ENCODE data around the gene MTG2. TPM values are rescaled to one million over a fixed set of nuclear protein-coding genes. Genes with fewer than 3 reads are reported as not detected.
"Not testable (repeated sequence)": the region's sequence is repeated elsewhere in the genome, so short reads cannot be mapped to it uniquely, and the experiment has no call there.

The MTG2 gene
- total and polyA plus RNA-seq, 2 experiments from 2014 or later = 20.4 to 32.9 TPM

DNA sequence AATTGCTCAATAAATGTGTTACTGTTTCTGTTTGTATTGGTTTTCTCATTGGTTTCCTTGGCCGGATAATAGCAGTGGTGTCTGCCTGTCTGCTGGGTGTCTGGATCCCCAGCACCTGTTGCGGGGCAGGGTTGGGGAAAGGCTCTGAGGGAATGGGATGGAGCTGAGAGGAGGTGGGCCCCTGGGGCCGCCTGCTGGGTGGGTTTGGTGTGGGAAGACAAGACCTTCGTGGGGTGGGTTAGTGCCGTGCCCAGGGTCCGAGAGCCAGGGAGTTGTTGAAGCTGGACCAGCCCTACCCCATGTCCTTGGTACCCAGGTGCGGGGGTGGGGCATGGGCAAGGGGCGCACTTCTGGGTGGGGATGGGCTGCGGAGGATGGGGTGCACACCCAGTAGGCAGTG lies 35.3 kb upstream of the MTG2 start:
- TF ChIP-seq, protein P1, sequence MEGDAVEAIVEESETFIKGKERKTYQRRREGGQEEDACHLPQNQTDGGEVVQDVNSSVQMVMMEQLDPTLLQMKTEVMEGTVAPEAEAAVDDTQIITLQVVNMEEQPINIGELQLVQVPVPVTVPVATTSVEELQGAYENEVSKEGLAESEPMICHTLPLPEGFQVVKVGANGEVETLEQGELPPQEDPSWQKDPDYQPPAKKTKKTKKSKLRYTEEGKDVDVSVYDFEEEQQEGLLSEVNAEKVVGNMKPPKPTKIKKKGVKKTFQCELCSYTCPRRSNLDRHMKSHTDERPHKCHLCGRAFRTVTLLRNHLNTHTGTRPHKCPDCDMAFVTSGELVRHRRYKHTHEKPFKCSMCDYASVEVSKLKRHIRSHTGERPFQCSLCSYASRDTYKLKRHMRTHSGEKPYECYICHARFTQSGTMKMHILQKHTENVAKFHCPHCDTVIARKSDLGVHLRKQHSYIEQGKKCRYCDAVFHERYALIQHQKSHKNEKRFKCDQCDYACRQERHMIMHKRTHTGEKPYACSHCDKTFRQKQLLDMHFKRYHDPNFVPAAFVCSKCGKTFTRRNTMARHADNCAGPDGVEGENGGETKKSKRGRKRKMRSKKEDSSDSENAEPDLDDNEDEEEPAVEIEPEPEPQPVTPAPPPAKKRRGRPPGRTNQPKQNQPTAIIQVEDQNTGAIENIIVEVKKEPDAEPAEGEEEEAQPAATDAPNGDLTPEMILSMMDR (IDR thresholded peaks at IDR 0.05; ENCODE audit: low read depth, low read length) = no peak
- no peak overlapping the region for H3K4me3 ChIP-seq
- DNase-seq (ENCODE audit: low read depth in 1 of 2, low spot score in 1 of 2) = no peak
- H3K27ac ChIP-seq = no peak overlapping the region
- peaks cover 14% of the 10 kb centered on the region for H3K4me1 ChIP-seq (ENCODE audit: low read depth)
- H3K36me3 ChIP-seq = no peaks in the 10 kb centered on the region
- no peaks in the 10 kb centered on the region for H3K27me3 ChIP-seq
- H3K9me3 ChIP-seq (ENCODE audit: low read depth) = no peaks in the 10 kb centered on the region

DNA sequence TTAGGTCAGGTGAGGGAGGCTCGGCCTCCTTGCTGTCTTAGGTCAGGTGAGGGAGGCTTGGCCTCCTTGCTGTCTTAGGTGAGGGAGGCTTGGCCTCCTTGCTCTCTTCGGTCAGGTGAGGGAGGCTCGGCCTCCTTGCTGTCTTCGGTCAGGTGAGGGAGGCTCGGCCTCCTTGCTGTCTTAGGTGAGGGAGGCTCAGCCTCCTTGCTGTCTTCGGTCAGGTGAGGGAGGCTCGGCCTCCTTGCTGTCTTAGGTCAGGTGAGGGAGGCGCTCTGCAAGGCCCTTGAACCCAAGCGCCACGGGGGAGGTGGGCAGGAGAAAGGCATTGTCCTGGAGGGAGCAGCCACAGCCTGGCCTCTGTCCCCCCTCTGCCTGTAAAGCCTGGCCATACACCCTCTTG lies 34.4 kb upstream of the MTG2 start:
- H3K4me3 ChIP-seq; DNase-seq (ENCODE audit: low read depth in 1 of 2, low spot score in 1 of 2); H3K9me3 ChIP-seq (ENCODE audit: low read depth); H3K36me3 ChIP-seq; H3K27me3 ChIP-seq: not testable (repeated sequence)
- Histone ChIP-seq H3K4me1 (ENCODE audit: low read depth) (peaks cover 14% of the 10 kb centered on the region), H3K27ac (peak overlapping the region; percentile 54)

DNA sequence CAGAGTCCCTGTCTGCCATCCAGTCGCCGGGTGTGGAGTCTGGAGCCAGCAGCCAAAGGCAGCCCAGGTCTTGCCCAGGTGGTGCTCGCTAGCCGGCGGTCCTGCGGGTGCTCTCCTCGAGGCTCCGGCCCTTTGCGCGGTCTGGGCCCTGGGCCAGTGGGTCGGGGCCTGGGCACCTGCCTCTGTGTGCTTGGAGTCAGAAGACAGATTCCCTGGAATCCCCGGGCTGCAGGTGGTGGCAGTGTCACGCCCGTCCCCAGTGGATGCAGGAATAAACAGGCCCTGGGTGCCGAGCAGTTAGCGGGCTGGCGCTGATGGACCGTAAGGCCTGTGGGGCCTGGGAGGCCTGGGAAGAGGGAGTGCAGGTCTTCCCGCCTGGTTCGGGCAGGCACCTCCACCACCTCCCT lies 33.9 kb upstream of the MTG2 start:
- Histone ChIP-seq H3K9me3 (ENCODE audit: low read depth) (no peaks in the 10 kb centered on the region), H3K27me3 (no peaks in the 10 kb centered on the region), H3K27ac (peak overlapping the region; percentile 54), H3K4me3 (no peak overlapping the region), H3K4me1 (ENCODE audit: low read depth) (peaks cover 14% of the 10 kb centered on the region), H3K36me3 (no peaks in the 10 kb centered on the region)
- TF ChIP-seq, protein P1 (IDR thresholded peaks at IDR 0.05; ENCODE audit: low read depth, low read length) = no peak
- no peak for DNase-seq (ENCODE audit: low read depth in 1 of 2, low spot score in 1 of 2)

DNA sequence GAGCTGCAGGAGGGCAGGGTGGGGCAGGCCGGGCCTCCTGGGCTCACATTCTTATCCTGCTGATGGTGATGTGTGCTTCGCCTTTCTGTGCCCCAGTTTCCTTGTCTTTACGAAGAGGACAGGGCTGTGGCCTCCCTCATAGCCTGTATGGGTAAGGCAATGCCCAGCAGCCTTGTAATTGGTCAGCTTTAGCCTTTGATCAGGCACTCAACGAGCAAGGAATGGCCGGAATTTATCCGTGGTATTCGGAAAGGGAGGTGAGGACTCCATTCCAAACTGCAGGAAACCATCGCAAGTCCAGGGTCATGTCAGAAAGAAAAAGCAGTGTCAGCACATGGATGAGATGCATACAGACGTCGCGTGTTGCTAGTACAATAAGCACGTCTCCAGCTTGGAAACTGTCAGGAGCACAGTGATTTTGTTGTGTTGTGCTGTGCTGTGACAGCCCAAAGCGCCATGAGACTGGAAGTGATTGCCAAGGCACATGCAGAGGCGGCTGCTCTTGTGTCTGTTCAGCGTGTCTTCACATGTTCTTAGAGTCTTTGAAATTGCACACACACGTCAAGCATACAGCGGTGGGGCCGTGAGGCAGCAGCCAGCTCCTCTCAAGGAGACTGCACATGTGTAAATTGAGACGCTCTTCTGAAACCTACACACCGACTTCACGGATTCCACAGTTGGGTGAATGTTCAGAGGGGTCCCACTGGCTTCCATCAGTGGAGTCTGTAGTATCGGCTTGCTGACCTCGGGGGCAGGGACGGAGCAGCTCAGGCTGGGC lies 33.1 kb upstream of the MTG2 start:
- TF ChIP-seq, protein P1 (IDR thresholded peaks at IDR 0.05; ENCODE audit: low read depth, low read length) = no peak
- H3K27ac ChIP-seq = peak overlapping the region; percentile 54
- peaks cover 3% of the 10 kb centered on the region for H3K36me3 ChIP-seq
- peaks cover 11% of the 10 kb centered on the region for H3K4me1 ChIP-seq (ENCODE audit: low read depth)
- no peak overlapping the region for H3K4me3 ChIP-seq
- no peaks in the 10 kb centered on the region for H3K9me3 ChIP-seq (ENCODE audit: low read depth)
- no peaks in the 10 kb centered on the region for H3K27me3 ChIP-seq
- peak; percentile 24 to 37 for DNase-seq (ENCODE audit: low read depth in 1 of 2, low spot score in 1 of 2)

DNA sequence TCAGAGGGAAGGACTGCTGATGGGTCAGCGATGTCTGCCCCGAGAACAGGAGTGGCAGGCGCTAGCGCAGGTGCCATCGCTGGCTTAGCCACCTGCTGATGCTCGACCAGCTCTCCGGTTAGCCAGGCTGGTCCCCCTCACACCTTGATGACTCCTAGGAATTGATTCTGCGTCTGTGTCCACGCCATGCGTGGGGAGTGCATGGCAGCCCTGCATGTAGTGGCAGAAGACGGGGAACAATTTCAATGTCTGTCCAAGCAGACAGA lies 32.6 kb upstream of the MTG2 start:
- no peaks in the 10 kb centered on the region for H3K9me3 ChIP-seq (ENCODE audit: low read depth)
- peaks cover 6% of the 10 kb centered on the region for H3K4me1 ChIP-seq (ENCODE audit: low read depth)
- peak overlapping the region; percentile 54 for H3K27ac ChIP-seq
- H3K27me3 ChIP-seq = no peaks in the 10 kb centered on the region
- DNase-seq (ENCODE audit: low read depth in 1 of 2, low spot score in 1 of 2) = no peak
- H3K36me3 ChIP-seq = peaks cover 3% of the 10 kb centered on the region
- no peak overlapping the region for H3K4me3 ChIP-seq
- TF ChIP-seq, protein P1 (IDR thresholded peaks at IDR 0.05; ENCODE audit: low read depth, low read length) = no peak

DNA sequence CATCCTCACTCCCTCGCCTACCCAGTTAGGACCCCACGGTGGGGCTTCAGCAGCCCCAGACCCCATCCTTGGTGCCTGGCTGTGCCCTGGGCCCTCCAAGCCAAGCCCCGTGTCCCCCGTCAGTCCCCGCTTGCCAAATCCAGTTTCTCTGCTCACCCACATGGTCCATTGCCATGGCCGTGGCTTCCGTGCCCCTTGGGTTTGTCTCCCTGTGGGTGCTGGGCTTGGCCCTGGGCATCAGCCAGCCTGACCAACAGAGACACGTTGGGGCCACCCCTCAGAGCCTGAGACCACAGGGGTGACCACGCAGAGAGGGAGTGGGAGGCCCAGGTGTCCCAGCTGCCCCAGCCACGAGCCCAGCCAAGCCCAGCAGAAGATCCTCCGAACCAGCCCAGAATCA lies 31.6 kb upstream of the MTG2 start:
- H3K36me3 ChIP-seq = peaks cover 3% of the 10 kb centered on the region
- no peak for DNase-seq (ENCODE audit: low read depth in 1 of 2, low spot score in 1 of 2)
- TF ChIP-seq, protein P1 (IDR thresholded peaks at IDR 0.05; ENCODE audit: low read depth, low read length) = no peak
- no peaks in the 10 kb centered on the region for H3K9me3 ChIP-seq (ENCODE audit: low read depth)
- peaks cover 4% of the 10 kb centered on the region for H3K4me1 ChIP-seq (ENCODE audit: low read depth)
- no peak overlapping the region for H3K27ac ChIP-seq
- no peaks in the 10 kb centered on the region for H3K27me3 ChIP-seq
- H3K4me3 ChIP-seq = no peak overlapping the region
